Pancreas (tissue), 10 donors: ENCODE results near the gene LPO. TPM values are rescaled to one million over a fixed set of nuclear protein-coding genes. Genes with fewer than 3 reads are reported as not detected.

Experiments
- ATAC-seq, 4 donors: fragments of 200-7000 bp; cut with Tn5 transposase; one replicate each; pipeline versions ENCODE4 v1.8.0 to v1.9.1; 2020; ENCODE audit warnings: mild to moderate bottlenecking in 4 of 4, moderate library complexity in 4 of 4
- DNase-seq, 6 donors: peaks; one replicate each; pipeline ENCODE4 v3.0.0-alpha.2; 2020
- FAIRE-seq: peaks from 2 replicates; lab custom pipeline; 2012; peaks lifted over from hg19 to GRCh38; lab: Jason Lieb, UNC
- H3K27ac ChIP-seq, 4 donors: fragments of 200-600 bp; sonication (generic); 1 replicate in 3 of 4; 2 replicates in 1 of 4; pipeline versions ENCODE4 v1.5.0 to v1.8.0; 2020
- H3K27me3 ChIP-seq, 4 donors: fragments of 200-600 bp; one replicate each; pipeline ENCODE4 v1.8.0; 2021
- H3K36me3 ChIP-seq, 3 donors: fragments of 200-600 bp; sonication (generic) in 1 of 3; one replicate each; pipeline versions ENCODE4 v1.5.0 to v1.8.0; 2020 to 2021
- H3K4me1 ChIP-seq, 3 donors: fragments of 200-600 bp; one replicate each; pipeline ENCODE4 v1.8.0; 2021
- H3K4me3 ChIP-seq, 4 donors: fragments of 200-600 bp; sonication (generic) in 2 of 4; one replicate each; pipeline versions ENCODE4 v1.5.0 to v1.8.0; 2020 to 2021
- H3K9me3 ChIP-seq, 4 donors: fragments of 200-600 bp; one replicate each; pipeline ENCODE4 v1.8.0; 2021
- WGBS, 2 donors: extraction: QIAGEN DNeasy Blood & Tissue Kit; methylation state at CpG; one replicate each; pipeline ENCODE4 v1.1.7; 2013; 5-methylcytosine and 5-hydroxymethylcytosine counted together
- intact Hi-C, 3 donors: fragments of 100-400 bp; cut with DNase I; formaldehyde crosslinking; loops; one replicate each; pipeline versions ENCODE4 v1.11.1 to v1.14.2; 2022
- polyA plus RNA-seq, 2 donors: library from polyadenylated mRNA; stranded (reverse); fragments of 200-250 nt; gene quantifications; one replicate each; pipeline ENCODE4 v1.2.3, GENCODE V29; 2013
- total RNA-seq, 6 donors: library from RNA; stranded (reverse); fragmentation: NEBNext Ultra II Directional in 4 of 6; extraction: Animal tissue kit (Norgen Biotek cat#: 25700) in 4 of 6; gene quantifications; one replicate each; pipeline versions ENCODE4 v1.2.1 to v1.2.4, GENCODE V29; 2021 to 2023
- TF ChIP-seq, protein P1 (sequence below), 4 donors: fragments of 200-600 bp; sonication (generic) in 3 of 4; IDR thresholded peaks; one replicate each; pipeline versions ENCODE4 v1.5.0 to v1.8.0; 2021; ENCODE audit warnings: antibody characterized with exemption in 4 of 4
- donor health status: healthy with polysubstance abuse.
- donor health status: DM: no; HTN: no; CAD: no; lungs with moderate emphysema.
- donor health status: DM: no; HTN: no; CAD: no.
- donor health status: control.
- donor health status: control.
- donor health status: Bipolar disorder and iron deficiency.
- donor health status: DM: yes; HTN: yes; CAD: no.
- donor health status: DM: no; HTN: no; CAD: no.
- donor health status: DM: no; HTN: no; CAD: no.
- donor health status: DM: yes; HTN: yes; CAD: no.

LPO gene
- total and polyA plus RNA-seq, 8 donors: 0.08 to 0.23 TPM; not detected in 6

DNA sequence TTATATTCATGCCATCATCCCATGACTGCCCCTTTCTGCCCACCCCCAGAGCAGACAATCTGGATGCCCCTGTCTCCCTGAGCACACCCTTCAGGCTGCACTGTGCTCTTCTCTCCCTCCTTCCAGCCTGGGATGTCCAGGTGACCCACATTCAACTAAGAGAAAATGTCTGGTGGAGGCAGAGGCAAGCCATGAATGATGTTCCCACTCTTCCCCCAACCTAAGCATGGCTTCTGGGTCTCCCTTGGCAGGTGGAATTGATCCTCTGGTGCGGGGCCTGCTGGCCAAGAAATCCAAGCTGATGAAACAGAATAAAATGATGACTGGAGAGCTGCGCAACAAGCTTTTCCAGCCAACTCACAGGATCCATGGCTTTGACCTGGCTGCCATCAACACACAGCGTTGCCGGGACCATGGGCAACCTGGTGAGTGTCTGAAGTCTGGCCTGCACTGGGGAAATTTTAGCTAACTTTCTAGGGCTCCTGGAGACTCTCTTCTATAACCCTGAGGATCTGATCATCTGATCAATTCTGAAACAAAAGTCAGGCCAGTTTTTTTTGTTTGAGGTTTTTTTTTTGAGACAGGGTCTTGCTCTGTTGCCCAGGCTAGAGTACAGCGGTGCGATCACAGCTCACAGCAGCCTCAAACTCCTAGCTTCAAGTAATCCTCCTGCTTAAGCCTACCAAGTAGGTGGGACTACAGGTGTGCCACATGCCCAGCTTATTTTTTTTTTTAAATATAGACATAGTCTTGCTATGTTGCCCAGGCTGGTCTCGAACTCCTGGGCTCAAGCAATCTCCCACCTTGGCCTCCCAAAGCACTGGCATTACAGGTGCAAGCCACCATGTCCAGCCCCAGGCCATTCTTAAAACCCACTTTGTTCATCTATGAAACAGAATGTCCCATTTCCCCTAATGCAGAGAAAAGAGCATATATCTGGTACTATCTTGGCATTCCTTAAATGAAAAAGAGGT lies 27.8 kb downstream of the LPO start:
- DNase-seq: peak in 1 of 6 donors; percentile 2
- no peaks in the 10 kb centered on the region for H3K27me3 ChIP-seq
- H3K36me3 ChIP-seq: no peaks in the 10 kb centered on the region
- TF ChIP-seq, protein P1, sequence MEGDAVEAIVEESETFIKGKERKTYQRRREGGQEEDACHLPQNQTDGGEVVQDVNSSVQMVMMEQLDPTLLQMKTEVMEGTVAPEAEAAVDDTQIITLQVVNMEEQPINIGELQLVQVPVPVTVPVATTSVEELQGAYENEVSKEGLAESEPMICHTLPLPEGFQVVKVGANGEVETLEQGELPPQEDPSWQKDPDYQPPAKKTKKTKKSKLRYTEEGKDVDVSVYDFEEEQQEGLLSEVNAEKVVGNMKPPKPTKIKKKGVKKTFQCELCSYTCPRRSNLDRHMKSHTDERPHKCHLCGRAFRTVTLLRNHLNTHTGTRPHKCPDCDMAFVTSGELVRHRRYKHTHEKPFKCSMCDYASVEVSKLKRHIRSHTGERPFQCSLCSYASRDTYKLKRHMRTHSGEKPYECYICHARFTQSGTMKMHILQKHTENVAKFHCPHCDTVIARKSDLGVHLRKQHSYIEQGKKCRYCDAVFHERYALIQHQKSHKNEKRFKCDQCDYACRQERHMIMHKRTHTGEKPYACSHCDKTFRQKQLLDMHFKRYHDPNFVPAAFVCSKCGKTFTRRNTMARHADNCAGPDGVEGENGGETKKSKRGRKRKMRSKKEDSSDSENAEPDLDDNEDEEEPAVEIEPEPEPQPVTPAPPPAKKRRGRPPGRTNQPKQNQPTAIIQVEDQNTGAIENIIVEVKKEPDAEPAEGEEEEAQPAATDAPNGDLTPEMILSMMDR (IDR thresholded peaks at IDR 0.05): no peak
- ATAC-seq: no peak
- no peak for FAIRE-seq
- intact Hi-C loops: no loop called here
- H3K27ac ChIP-seq: no peak overlapping the region
- H3K4me1 ChIP-seq: no peaks in the 10 kb centered on the region
- 93 to 96% methylated on average over 7 of the region's 7 CpGs for WGBS, 2 donors
- no peak overlapping the region for H3K4me3 ChIP-seq
- no peaks in the 10 kb centered on the region for H3K9me3 ChIP-seq

DNA sequence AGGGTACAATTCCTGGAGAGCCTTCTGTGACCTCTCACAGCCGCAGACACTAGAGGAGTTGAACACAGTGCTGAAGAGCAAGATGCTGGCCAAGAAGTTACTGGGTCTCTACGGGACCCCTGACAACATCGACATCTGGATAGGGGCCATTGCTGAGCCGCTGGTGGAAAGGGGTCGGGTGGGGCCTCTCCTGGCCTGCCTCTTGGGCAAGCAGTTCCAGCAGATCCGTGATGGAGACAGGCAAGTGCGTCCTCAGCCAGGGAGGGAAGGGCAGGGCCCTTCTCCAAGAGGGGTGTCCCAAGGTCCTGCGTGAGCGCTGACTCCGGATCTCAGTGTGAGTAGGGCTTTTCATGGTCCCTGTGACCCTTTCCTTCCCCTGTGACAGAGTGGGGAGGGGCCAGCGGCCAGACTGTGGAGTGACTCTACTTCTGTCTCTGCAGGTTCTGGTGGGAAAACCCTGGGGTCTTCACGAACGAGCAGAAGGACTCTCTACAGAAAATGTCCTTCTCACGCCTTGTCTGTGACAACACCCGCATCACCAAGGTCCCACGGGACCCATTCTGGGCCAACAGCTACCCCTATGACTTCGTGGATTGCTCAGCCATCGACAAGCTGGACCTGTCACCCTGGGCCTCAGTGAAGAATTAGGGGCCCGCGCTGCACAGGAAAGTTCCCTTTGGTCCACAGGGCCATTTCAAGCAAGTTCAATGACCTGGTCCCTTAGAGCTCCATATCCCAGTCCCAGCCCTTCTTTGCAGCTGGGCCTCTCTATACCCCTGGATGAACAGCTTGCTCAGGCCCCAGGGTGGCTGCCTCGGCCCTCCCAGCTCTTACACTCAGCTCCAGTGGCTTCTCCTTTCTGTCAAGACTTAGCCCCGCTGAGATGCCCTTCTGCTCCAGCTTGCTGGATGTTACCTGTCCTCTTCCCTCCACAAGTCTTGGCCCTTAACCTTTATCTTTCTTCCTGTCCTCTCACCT lies 29.3 kb downstream of the LPO start:
- H3K4me3 ChIP-seq: no peak overlapping the region
- H3K27me3 ChIP-seq: no peaks in the 10 kb centered on the region
- no peak overlapping the region for H3K27ac ChIP-seq
- no peak for FAIRE-seq
- no peaks in the 10 kb centered on the region for H3K9me3 ChIP-seq
- no peaks in the 10 kb centered on the region for H3K36me3 ChIP-seq
- WGBS, 2 donors: 67 to 82% methylated on average over 22 of the region's 22 CpGs
- H3K4me1 ChIP-seq: no peaks in the 10 kb centered on the region
- intact Hi-C loops: no loop called here
- DNase-seq: peak in 1 of 6 donors; percentile 35
- no peak for ATAC-seq
- TF ChIP-seq, protein P1 (IDR thresholded peaks at IDR 0.05): no peak

DNA sequence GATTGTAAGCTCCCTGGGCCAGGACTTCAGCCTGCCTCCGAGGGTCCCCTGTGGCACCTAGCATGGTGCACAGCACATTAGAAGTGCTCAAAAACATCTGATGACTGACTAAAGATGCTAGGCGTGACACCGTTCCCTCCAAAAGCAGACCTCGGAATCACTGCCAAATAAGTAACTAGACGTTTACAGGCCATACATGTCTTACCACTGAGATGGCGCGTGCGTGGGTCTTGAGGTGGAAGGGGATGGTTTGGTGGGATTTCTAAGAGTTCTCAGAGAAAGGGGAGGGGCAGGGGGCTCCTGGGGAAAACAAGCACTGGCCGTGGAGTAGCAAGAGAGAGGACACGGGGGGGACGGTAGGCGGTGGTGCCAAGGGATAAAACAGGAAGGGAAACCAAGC lies 29.9 kb downstream of the LPO start:
- no peak for FAIRE-seq
- no peaks in the 10 kb centered on the region for H3K36me3 ChIP-seq
- 78 to 88% methylated on average over 12 of the region's 12 CpGs for WGBS, 2 donors
- no peaks in the 10 kb centered on the region for H3K9me3 ChIP-seq
- no peaks in the 10 kb centered on the region for H3K4me1 ChIP-seq
- ATAC-seq: no peak
- peak in 1 of 6 donors; percentile 16 for DNase-seq
- no peaks in the 10 kb centered on the region for H3K27me3 ChIP-seq
- intact Hi-C loops: no loop called here
- TF ChIP-seq, protein P1 (IDR thresholded peaks at IDR 0.05): no peak
- no peak overlapping the region for H3K4me3 ChIP-seq
- no peak overlapping the region for H3K27ac ChIP-seq

- H3K27me3 ChIP-seq: no peaks in the 10 kb centered on the region
- DNase-seq (peak in 1 of 6 donors; percentile 30), FAIRE-seq (no peak), ATAC-seq (no peak)
- H3K4me3 ChIP-seq: no peak overlapping the region
- H3K9me3 ChIP-seq: no peaks in the 10 kb centered on the region
- H3K4me1 ChIP-seq: no peaks in the 10 kb centered on the region
- intact Hi-C loops: no loop called here
- H3K27ac ChIP-seq: no peak overlapping the region
- TF ChIP-seq, protein P1 (IDR thresholded peaks at IDR 0.05): no peak
- H3K36me3 ChIP-seq: no peaks in the 10 kb centered on the region
- WGBS, 2 donors: 70 to 75% methylated on average over 6 of the region's 6 CpGs
These were observed 30.6 kb downstream of the LPO start for GRCh38 chr17:58268774-58269556.
